HG03196 (cell line): ENCODE results near the gene ZNF740.
"Not testable (repeated sequence)": the region's sequence is repeated elsewhere in the genome, so short reads cannot be mapped to it uniquely, and the experiment has no call there.

Experiments
- ATAC-seq: cut with Tn5 transposase; IDR thresholded peaks from one replicate; pipeline ENCODE4 v1.9.1; 2021; ENCODE audit not compliant: unreplicated experiment

Gene ZNF740, protein sequence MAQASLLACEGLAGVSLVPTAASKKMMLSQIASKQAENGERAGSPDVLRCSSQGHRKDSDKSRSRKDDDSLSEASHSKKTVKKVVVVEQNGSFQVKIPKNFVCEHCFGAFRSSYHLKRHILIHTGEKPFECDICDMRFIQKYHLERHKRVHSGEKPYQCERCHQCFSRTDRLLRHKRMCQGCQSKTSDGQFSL

DNA sequence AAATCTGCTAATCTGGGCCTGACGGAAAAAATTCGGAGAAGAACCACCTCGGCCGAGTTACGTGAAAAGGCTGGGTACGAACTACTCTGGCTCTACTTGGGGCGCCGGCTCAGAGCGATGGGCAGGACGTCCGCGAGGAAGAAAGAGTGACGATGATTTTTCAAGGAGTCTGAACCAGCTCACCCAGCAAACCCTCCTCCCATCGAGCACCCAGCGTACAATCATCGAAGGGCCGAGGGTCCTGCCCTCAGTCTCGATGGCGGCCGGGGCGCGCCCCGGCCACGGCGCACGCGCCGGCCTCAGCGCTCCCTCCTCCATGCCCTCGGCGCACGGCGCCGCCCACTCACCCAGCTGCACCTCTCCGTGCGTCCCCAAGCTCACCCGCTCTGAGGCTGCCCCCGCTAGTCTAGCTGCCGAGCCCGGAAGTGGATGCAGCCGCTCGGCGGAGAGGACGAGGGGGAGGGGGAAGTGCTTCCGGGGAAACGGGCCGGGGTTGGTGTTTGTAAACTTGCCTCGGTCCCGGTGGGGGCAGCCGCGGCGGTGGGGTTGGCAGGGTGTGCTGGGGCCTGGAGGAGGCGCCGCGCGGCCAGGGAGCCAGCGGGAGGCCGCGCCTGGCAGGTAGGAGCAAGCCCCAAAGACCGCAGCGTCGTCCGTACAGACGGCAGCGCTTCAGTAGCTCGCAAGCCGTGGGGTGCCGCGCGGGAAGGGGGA, at the start of gene ZNF740, which contains the start of gene CSAD:
Gene ZNF740, plus strand, starts transcription at position 503 of the 711 bp plus-strand sequence. CDS start 1,262 bp downstream, outside the sequence.
Gene CSAD, minus strand, starts transcription at position 706 of the 711 bp plus-strand sequence. CDS start 7,455 bp downstream, outside the sequence.
- peak; percentile 95 for ATAC-seq

DNA sequence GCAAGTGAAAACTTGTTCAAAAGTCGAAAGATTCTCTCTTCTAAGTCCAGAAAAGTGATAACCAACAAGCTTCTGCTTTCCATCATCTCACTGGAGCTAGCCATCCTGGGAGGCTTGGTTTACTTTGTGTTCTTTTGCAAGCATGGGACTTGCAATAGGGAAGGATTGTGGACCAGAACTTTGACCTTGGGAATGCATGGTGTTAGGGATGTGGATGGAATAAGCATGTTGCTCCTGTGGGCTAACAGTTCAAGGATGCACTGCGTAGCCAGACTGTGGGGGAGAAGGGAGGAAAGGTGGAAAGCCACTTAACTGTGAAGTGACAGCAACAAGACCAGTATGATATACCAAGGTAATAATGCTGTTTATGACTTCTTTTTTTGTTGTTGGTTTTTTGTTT, 48.7 kb upstream of the ZNF740 start:
- no peak for ATAC-seq

DNA sequence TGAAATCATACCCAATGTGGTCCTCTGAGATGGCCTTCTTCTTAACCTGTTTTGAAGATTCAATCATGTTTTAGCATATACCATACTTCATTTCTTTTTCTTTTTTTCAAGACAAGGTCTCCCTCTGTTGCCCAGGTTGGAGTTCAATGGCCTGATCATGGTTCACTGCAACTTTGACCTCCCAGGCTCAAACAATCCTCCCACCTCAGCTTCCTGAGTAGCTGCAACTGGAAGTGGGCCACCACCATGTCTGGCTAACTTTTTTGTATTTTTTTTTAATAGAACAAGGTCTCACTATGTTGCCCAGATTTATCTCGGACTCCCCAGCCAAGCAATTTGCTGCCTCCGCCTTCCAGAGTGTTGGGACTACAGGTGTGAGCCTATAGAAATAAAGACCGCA, 46.8 kb upstream of the ZNF740 start:
- ATAC-seq, result no peak

DNA sequence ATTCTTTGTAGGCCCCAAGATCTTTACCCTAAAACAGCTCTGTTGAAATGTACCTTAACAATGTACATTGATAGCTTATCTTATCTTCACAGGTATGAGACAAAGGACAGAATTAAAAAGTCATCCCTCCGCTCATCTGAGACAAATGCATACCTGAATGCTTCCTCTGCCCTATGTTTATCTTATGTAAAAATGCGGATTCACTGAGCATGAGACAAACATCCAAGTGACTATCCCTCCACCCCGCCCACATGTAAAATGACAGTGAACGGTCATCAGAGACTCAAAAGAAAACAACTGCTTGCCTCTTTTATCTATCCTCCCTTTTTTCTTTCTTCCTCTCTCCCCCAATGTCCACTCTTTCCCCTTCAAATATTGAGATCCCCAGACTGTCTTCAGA, 37.2 kb upstream of the ZNF740 start:
- ATAC-seq, result no peak

DNA sequence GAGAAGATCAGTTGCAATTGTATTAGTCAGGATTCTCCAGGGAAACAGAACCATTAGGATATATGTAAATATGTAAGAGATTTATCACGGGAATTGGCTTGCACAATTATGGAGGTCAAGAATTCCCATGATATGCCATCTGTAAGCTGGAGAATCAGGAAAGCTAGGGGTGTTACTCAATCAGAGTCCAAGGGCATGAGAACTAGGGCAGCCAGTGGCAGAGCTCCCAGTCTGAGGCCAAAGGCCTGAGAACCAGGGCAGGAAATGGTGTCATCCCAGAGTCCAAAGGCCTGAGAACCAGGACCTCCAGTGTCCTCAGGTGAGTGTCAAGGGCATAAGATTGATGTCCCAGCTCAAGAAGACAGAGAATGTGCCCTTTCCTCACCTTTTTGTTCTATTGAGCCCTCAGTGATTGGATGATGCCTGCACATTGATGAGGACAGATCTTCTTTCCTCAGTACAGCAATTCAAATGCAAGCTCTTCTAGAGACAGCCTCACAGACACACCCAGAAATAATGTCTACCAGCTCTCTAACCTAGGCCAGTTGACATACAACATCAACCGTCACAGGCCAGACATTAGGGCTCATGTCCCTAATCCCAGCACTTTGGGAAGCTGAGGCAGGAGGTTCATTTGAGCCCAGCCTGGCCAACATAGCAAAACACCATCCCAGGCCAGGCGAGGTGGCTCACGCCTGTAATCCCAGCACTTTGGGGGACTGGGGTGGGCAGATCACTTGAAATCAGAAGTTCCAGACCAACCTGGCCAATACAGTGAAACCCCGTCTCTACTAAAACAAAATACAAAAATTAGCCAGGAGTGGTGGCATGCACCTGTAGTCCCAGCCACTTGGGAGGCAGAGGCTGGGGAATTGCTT, 34.9 kb upstream of the ZNF740 start:
- no peak for ATAC-seq

DNA sequence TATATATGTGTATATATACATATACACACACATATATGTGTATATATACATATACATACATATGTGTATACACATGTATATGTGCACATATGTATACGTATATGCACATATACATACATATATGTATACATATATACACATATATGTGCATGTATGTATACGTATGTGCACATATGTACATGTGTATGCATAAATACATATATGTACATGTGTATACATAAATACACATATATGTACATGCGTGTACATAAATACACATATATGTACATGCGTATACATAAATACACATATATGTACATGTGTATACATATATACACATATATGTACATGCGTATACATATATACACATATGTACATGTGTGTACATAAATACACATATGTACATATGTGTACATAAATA, 33.3 kb upstream of the ZNF740 start:
- no peak for ATAC-seq

DNA sequence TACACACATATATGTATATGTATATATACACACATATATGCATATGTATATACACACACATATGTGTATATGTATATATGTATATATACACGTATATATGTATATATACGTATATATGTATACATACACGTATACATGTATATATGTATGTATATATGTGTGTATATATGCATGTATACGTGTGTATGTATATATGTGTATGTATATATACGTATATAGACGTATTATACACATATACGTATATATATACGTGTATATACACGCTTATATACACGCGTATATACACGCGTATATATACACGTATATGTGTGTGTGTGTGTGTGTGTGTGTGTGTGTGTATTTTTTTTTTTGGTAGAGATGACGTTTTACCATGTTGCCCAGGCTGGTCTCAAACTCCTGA, 32.9 kb upstream of the ZNF740 start:
- ATAC-seq, result no peak

DNA sequence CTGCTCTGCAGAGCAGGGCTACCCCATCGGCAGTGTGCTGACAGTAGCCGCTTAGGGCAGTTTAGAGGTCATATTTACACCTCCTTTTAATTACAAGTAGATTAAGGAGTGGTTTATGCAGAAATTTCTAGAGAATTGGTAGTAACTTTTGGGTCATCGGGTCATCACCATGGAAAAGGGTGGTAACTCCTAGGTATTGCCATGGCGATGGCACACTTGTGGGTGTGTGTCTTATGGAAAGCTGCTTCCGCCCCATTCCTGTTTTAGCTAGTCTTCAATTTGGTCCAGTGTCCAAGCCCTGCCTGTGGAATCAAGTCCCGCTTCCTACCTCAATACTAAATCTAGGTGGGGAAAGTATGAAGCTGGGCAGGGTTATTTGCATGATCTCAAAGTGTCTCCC, 29.5 kb upstream of the ZNF740 start:
- no peak for ATAC-seq

DNA sequence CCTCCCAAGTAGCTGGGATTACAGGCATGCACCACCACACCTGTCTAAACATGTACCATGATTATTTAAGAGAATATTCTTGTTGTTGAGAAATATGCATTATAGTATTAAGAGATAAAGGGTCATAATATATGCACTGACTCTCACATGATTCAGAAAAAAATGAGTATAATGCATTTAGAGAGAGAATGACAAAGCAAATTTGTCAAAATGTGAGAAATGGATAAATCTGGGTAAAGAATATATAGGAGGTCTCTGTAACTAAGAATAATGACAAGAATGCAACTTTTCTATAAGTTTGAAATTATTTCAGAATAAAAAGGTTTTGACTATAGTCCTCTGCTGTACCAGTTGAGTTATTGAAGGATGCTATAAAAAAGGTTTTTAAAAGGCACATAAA, 28.1 kb upstream of the ZNF740 start:
- no peak for ATAC-seq

DNA sequence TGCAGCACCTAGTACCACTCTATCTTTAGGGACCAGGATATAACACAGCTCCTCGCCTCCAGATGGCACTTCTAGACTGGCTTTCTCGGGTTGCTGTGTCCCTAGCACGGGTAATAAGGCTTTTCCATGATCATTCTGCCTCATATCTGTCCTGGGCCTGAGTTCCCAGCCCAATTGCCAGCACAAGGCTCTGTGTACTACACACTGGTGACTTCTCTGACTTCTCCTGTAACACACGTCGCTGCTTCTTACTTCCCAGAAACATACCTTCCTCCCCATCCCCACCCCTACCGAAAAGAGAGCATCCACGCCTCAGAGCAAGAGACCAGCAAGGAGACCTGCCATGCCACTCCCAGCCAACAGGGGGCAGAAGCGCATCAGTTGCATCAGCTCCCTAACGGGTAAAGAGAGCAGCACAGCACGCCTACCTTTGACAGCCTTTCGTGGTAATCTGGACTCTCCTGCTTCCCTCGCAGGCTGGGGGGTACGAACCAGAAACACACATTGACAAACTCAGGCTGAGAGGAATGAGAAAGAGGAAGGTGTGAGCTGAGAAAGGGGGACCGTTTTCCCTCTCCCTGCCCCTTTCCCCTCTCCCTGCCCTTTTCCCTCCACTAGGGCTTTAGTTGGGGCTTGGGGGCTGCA, 21.2 kb upstream of the ZNF740 start:
- peak; percentile 87 for ATAC-seq

DNA sequence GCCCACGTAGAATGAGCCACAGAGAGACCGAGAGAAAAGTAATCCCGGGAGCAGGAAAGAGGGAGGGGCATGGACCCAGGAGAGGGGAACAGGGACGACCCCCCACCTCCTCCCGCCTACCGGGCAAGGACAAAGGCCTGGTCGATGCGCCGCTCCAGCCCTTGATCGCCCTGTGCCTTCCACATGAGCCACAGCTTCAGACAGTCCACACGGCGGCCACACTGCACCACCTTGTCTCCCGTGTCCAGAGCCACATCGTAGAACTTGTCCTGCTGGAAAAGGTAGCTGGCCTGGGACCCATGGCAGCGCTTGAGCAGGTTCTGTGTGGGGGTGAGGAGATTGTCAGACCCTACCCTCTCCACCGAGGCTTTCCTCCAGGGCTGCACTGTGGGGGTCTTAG, 20.5 kb upstream of the ZNF740 start:
- ATAC-seq, result no peak

DNA sequence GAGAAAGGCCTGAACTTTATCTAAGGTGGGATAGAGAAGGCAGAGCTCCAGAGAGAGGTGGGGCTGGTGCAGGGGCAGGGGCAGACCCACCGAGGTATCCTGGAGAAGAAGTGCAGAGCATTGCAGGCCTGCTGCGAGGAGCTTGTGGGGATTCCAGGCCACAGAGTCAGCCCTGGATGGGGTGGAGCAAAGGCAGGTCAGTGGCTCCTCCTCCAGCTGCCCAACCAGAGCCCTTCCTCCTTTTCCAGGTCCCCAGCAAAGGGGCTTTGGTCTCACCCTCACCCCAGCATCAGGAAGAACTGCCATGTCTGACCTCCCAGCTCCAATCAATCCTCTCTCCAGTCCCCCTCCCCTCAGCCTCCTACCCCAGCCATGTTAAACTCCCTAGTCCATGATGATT, 19.8 kb upstream of the ZNF740 start:
- no peak for ATAC-seq

DNA sequence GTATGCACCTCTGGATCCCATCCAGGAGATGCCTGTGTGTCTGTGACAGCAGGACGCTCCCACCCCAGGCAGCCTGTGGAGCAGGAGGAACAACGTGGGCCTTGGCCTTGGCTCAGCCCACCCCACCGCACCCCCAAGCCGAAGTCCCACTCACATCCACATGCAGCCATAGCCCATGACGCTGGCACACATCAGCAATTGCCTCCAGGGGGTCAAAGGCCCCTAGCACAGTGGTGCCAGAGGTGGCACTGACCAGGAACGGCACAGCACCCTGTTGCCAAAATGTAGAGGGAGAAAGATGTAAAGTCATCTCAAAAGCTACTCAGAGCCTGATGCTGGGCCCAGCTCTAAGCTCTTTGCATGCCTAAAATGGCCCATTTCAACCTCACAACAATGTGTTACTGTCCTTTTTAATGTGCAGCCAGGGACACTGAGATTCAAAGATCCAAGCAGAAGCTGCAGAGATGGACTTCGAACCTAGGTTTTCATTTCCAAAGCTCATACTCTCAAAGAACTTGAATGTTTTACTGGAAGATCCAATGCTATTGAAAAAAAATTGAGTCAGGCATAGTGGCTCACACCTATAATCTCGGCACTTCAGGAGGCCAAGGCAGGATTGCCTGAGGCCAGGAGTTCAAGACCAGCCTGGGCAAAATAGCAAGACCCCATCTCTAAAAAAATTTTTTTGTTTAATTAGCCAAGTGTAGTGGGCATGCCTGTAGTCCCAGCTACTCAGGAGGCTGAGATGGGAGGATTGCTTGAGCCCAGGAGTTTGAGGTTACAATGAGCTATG, 19.2 kb upstream of the ZNF740 start:
- no peak for ATAC-seq

DNA sequence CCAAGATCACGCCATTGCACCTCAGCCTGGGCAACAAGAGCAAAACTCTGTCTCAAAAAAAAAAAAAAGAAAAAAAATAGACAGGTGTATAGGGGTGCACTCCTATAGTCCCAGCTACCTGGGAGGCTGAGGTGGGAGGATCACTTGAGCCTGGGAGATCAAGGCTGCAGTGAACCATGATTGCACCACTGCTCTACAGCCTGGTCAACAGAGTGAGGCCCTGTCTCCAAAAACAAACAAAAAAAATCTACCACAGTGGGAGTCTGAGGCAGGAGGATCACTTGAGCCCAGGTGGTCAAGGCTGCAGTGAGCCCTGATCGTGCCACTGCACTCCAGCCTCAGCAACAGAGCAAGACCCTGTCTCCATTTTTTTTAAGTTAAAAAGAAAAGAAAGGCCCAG, 17.5 kb upstream of the ZNF740 start:
- not testable (repeated sequence) for ATAC-seq

DNA sequence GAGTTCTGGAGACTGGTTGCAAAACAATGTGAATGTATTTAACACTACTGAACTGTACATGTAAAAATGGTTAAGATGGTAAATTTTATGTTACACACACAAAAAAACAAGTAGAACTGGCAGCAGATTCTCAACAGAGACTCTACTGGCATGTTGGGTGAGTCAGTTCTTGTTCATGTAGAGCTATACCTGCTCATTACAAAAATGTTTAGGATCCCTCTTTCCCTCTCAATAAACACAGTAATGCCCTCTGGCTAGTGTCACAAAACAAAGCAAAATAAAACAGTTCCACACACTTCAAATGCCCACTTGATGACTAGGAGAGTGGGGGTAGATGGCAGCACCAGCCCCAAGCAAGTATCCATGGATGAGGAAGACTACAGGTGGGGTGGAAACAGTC, 13.7 kb upstream of the ZNF740 start:
- no peak for ATAC-seq

DNA sequence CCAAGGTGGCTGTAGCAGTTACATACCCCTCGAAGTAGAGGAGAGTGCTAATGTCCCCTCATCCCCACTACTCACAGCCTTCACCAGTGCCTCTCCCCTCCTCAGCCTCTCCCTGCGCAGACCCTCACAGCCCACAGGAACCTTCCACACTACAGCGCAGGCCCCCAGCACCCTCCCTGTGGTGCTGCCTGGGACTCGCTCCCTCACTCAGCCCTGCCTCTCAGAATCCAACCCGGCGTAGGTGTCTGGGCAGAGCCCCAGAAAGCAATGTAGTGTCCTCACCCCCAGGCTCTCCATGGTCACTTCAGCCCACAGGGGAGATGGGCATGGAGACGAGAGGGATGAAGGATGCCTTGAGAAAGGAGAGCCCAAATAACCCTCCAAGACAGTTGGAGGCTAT, 10.9 kb upstream of the ZNF740 start:
- ATAC-seq, result no peak

DNA sequence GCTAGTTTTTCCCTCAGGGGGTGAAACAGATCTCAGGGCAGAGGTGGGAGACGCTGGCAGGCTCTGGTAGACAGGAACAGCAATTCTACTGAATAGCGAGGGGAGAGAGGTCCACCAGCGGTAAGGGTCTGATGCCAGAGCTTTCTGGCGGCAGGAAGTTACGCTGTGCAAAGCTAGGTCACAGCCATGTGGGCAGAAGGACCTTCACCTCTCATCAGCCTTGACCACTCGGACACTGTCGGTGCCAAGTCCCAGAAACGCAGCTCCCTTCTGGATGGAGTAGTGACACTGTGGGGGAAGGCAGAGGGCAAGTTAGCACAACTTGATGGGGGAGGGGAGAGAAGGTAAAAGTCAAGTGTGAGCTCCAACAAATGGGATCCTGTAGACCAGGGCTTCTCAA, 10.3 kb upstream of the ZNF740 start:
- no peak for ATAC-seq

DNA sequence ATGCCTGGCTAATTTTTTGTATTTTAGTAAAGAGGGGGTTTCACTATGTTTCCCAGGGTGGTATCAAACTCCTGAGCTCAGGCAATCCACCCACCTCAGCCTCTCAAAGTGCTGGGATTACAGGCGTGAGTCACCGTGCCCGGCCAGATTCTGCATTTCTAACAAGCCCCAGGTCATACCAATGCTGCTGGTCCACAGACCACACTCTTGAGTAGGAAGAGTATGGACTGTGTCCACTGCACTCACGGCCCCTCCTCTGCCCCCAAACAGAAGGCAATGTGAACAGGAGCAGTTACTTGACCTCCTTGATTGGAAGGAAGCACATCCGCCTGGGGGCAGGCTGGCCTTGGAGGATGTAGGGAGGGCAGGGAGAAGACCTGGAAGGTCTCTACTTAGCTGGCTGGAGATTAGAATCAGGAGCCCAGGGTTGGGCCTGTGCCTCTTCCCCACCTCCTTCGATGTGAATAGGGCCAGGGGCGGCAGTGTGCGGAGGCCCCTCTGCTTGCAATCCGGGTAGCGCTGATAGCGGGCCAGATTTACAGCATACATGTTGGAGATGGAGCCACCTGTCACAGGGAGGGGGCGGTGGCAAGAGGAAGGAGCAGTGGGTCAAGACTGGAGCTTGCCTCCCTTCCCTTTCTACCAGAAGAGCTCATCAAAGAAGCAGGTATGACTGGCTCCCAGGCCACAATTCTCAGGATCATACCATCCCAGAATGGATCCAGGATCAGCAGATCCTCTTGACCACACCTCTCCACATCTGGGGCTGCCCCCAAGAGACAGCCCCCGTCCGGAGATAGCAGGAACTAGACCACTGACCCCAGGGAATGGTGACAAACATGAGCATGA, 9.4 kb upstream of the ZNF740 start:
- ATAC-seq, result no peak

DNA sequence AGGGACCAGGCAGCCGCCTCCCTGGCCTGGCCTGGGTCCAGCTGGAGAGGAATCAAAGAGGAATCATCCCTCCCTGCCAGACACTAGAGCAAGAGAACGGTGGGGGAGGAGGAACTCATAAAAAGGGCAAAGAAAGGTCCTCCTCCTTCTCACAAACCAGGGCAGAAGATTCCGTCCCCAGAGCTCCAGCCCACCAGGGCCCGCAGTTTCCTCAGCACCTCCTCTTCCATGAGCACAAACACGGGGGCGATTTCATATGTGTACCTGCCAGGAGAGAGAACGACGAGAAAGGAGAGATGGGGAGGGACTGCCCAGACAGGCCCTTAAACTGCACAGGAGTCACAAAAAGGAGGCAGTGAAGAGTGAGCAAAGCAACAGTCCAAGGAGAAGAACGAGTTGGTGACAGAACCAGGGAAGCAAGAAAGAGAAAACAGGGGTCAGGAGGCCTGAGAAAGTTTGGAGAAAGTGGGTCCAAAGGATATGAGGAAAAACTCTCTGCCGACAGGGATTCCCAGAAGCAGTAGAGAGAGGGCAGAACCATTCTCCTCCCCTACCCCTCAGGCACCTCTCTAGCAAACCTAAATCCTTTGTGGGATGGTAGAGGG, 8.7 kb upstream of the ZNF740 start:
- no peak for ATAC-seq
